A673 (cell line): ENCODE data around the gene UST. TPM values are rescaled to one million over a fixed set of nuclear protein-coding genes. Genes with fewer than 3 reads are reported as not detected.
"Not testable (repeated sequence)": the region's sequence is repeated elsewhere in the genome, so short reads cannot be mapped to it uniquely, and the experiment has no call there.

Experiments used
- BruUV-seq: library from RNA; stranded (reverse); fragments of 400-500 nt; replicated peaks from 2 replicates; lab custom pipeline; 2021; lab: Mats Ljungman, UMichigan
- CTCF ChIA-PET: fragments of 300-600 bp; sonication (Branson Sonifier 250); formaldehyde crosslinking; loops from one replicate; lab custom pipeline; 2022; ENCODE audit warnings: antibody characterized with exemption; lab: Charles Lee
- POLR2A ChIA-PET: fragments of 300-600 bp; sonication (Branson Sonifier 250); formaldehyde crosslinking; loops from one replicate; lab custom pipeline; 2022; ENCODE audit warnings: antibody characterized with exemption; ENCODE audit not compliant: low non-redundant PET; lab: Charles Lee
- DNase-seq: peaks from one replicate; pipeline ENCODE4 v3.0.0-alpha.2; 2015; ENCODE audit warnings: low spot score
- H3K27ac ChIP-seq: fragments of 200-600 bp; sonication (generic); 2 replicates; pipeline ENCODE4 v1.5.1; 2016; ENCODE audit warnings: mixed run types, low read depth, mild to moderate bottlenecking, mixed read lengths, antibody characterized with exemption, low read length; ENCODE audit not compliant: poor library complexity, severe bottlenecking
- H3K27me3 ChIP-seq: fragments of 200-600 bp; sonication (generic); replicated peaks from 2 replicates; pipeline ENCODE4 v1.6.1; 2017; ENCODE audit warnings: mixed run types, low read depth, mild to moderate bottlenecking, mixed read lengths, antibody characterized with exemption, low read length; ENCODE audit not compliant: insufficient read depth, poor library complexity
- H3K36me3 ChIP-seq: fragments of 200-600 bp; sonication (generic); 2 replicates; pipeline ENCODE4 v1.6.1; 2016; ENCODE audit warnings: mixed run types, mild to moderate bottlenecking, mixed read lengths, antibody characterized with exemption, low read length; ENCODE audit not compliant: insufficient read depth, poor library complexity, severe bottlenecking
- H3K4me1 ChIP-seq: fragments of 200-600 bp; sonication (generic); 2 replicates; pipeline ENCODE4 v1.6.1; 2017; ENCODE audit warnings: mixed run types, mild to moderate bottlenecking, mixed read lengths, antibody characterized with exemption, low read length; ENCODE audit not compliant: insufficient read depth, poor library complexity, severe bottlenecking
- H3K4me3 ChIP-seq: fragments of 200-600 bp; sonication (generic); 2 replicates; pipeline ENCODE4 v1.5.1; 2016; ENCODE audit warnings: low read depth, mixed run types, mild to moderate bottlenecking, mixed read lengths, low read length; ENCODE audit not compliant: poor library complexity, severe bottlenecking
- H3K9me3 ChIP-seq: fragments of 200-600 bp; sonication (generic); 2 replicates; pipeline ENCODE4 v1.6.1; 2016; ENCODE audit warnings: mixed run types, low read depth, mild to moderate bottlenecking, mixed read lengths, antibody characterized with exemption, low read length; ENCODE audit not compliant: poor library complexity, severe bottlenecking
- EZH2 ChIP-seq: fragments of 200-600 bp; sonication (generic); IDR thresholded peaks from 2 replicates; pipeline ENCODE4 v1.6.1; 2017; ENCODE audit warnings: borderline replicate concordance, low read depth, mild to moderate bottlenecking, mixed read lengths, antibody characterized with exemption, low read length; ENCODE audit not compliant: poor library complexity, severe bottlenecking
- intact Hi-C: fragments of 100-400 bp; cut with micrococcal nuclease; formaldehyde crosslinking; loops from one replicate; pipeline ENCODE4 v1.10.0; 2022; ENCODE audit not compliant: unreplicated experiment
- total RNA-seq: library from RNA; stranded (reverse); gene quantifications from 2 replicates; pipeline ENCODE4 v1.2.3, GENCODE V29; 2021
- TF ChIP-seq, protein P1 (sequence below): fragments of 300-800, 200-600 bp; sonication (generic); conservative IDR thresholded peaks from 2 replicates; pipeline ENCODE4 v1.5.1; 2017; ENCODE audit warnings: low read depth, mild to moderate bottlenecking, antibody characterized with exemption, low read length, moderate library complexity, mixed read lengths

The UST gene
- total RNA-seq, 1 experiment from 2014 or later, result 1.5 TPM

DNA sequence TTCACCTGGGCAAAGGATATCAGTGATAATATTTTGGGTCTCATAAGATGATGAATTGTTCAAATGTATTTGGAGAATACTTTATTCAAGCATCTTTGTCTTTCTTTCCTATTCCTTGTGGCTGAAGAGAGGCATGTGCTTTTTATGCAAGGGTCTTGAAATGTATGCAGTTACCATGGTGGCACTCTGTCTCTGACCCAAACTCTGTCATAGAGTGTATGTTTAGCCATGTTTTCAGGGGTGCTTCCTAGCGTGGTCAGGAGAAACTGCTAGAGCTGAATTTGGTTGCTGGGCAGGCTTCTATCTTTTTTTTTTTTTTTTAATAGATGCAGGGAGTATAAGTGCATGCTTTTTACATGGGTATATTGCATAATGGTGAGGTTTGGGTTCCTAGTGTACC, 15.4 kb downstream of the UST start:
- peaks cover 16% of the 10 kb centered on the region for H3K4me1 ChIP-seq
- CTCF ChIA-PET, result no interaction called here
- no peaks in the 10 kb centered on the region for H3K27me3 ChIP-seq
- H3K4me3 ChIP-seq, result no peak overlapping the region
- intact Hi-C loops, result no loop called here
- TF ChIP-seq, protein P1, sequence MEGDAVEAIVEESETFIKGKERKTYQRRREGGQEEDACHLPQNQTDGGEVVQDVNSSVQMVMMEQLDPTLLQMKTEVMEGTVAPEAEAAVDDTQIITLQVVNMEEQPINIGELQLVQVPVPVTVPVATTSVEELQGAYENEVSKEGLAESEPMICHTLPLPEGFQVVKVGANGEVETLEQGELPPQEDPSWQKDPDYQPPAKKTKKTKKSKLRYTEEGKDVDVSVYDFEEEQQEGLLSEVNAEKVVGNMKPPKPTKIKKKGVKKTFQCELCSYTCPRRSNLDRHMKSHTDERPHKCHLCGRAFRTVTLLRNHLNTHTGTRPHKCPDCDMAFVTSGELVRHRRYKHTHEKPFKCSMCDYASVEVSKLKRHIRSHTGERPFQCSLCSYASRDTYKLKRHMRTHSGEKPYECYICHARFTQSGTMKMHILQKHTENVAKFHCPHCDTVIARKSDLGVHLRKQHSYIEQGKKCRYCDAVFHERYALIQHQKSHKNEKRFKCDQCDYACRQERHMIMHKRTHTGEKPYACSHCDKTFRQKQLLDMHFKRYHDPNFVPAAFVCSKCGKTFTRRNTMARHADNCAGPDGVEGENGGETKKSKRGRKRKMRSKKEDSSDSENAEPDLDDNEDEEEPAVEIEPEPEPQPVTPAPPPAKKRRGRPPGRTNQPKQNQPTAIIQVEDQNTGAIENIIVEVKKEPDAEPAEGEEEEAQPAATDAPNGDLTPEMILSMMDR, result no peak
- no peak for TF ChIP-seq EZH2
- BruUV-seq, result no TSS peak
- no peak for DNase-seq
- no peaks in the 10 kb centered on the region for H3K9me3 ChIP-seq
- H3K27ac ChIP-seq, result no peak overlapping the region
- POLR2A ChIA-PET, result no interaction called here
- H3K36me3 ChIP-seq, result no peaks in the 10 kb centered on the region

- H3K4me1 ChIP-seq, result peaks cover 17% of the 10 kb centered on the region
- intact Hi-C loops, BruUV-seq, H3K27ac ChIP-seq, H3K36me3 ChIP-seq, DNase-seq, H3K4me3 ChIP-seq, CTCF ChIA-PET, H3K9me3 ChIP-seq, POLR2A ChIA-PET, H3K27me3 ChIP-seq: not testable (repeated sequence)
Measured at GRCh38 chr6:148764259-148765020, 17.6 kb downstream of the UST start.

GRCh38 chr6:148765898-148766808, 19.3 kb downstream of the UST start:
- intact Hi-C loops, result no loop called here
- no peaks in the 10 kb centered on the region for H3K27me3 ChIP-seq
- TF ChIP-seq, protein P1, result no peak
- no peak for TF ChIP-seq EZH2
- peaks cover 12% of the 10 kb centered on the region for H3K4me1 ChIP-seq
- H3K27ac ChIP-seq, result no peak overlapping the region
- H3K9me3 ChIP-seq, result no peaks in the 10 kb centered on the region
- no TSS peak for BruUV-seq
- no peak overlapping the region for H3K4me3 ChIP-seq
- POLR2A ChIA-PET, result no interaction called here
- CTCF ChIA-PET, result no interaction called here
- no peak for DNase-seq
- H3K36me3 ChIP-seq, result no peaks in the 10 kb centered on the region
